Femur (tissue), 1 donor: ENCODE data around the gene PLXNA3.
A peak's percentile ranks its signal among the peaks of the same experiment; 100 is the strongest.

Experiments
- DNase-seq: peaks from one replicate; pipeline ENCODE4 v3.0.0-alpha.2; 2017

The PLXNA3 gene

DNA sequence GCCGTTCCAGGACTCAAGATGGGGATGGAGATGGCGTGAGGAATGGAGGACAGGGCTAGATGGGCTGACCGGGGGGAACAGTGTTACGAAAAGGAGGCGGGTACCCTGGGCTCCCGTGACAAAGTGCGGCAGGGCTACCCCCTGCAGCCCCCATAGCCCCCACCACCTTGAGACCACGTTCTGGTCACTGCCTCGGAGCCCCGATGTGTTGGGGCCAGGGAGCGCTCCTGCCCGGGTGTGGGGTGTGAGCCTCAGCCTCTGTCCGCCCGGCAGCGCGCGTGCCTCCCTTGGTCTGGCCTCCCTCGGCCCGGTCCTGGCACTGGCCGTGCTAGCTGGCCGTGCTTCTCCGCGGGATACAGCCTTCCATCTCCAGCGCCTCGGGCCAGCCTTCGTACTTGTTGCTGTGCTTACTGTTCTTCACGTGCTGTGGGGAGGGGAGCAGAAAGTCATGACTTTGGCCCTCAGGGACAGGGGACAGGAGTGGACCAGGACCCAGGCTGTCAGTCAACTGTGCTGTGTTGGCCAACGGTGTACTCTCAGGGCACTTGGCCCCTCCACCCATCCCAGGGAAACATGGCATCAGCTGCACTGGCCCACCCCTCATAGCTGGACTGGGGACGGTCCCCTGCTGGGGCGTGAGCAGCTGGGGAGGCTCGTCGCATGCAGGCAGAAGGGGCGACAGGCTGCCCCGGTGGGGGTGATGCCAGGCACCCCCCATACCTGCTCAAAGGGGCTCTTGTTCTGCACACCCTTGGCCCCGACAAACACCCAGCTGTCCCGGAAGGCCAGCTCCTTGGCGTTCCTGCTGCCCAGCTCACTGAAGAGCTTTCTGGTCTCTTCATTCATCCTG lies 48.6 kb downstream of the PLXNA3 start:
- DNase-seq, result no peak

DNA sequence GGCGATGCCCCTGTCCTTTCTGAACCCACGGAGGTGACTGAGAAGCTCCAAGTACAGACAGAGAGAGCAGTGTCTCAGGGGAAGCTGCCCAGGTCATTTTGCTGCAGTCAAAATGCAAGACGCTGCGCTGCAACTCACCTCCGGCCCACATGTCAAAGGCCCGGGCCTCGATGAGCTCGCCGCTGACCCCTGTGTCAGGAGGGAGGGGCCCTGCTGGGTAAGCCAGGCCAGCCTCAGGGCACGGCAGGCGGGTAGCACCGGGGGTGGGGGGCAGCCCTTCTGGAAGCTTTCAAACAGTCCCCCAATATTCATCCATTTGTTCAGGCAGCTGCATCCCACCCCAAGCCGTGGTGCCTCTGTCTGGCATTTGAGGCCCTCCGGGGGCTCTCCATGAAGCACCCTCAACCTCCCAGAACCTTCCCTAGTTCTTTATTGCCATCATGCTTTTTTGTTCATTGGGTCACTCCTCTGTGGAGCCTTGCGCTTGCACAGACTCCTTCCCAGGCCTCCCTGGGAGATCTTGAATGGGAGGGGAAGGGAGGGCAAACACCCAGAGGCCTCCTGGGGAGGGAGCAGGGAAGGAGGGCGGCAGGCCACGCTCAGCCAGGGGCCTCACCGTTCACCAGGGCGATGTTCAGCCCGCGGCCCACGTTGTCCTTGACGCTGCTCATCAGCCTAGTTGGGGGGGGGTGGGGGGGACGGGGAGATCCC lies 49.7 kb downstream of the PLXNA3 start:
- no peak for DNase-seq

DNA sequence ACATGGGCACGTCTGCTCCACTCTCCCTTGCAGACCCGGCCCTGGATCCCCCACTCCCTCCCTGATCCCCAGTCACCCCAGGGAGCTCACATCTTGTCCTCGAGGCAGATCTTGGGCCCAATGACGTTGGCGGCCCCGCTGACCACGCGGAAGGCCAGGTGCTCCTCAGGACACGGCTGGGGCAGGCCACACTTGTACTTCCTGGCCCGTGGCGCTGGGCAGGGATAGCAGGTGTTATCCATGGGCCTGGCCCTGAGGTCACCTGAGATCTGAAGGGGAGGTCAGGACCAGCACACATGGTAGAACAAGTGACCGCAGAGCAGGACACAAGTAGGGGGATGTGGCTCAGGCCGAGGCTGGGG lies 50.3 kb downstream of the PLXNA3 start:
- DNase-seq, result no peak

DNA sequence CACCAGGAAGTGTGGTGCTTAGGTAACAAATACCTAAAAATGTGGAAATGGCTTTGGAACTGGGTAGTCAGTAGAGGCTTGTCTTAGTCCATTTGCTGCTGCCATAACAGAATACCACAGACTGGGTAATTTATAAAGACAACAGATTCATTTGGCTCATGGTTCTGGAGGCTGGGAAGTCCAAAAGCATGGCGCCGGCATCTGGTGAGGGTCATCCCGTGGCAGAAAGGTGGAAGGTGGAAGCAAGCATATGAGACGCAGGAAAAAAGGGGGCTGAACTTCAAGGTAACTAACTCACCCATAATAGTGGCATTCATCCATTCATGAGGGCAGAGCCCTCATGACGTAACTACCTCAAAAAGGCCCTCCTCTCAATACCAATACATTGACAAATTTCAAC lies 51.4 kb downstream of the PLXNA3 start:
- DNase-seq, result no peak

DNA sequence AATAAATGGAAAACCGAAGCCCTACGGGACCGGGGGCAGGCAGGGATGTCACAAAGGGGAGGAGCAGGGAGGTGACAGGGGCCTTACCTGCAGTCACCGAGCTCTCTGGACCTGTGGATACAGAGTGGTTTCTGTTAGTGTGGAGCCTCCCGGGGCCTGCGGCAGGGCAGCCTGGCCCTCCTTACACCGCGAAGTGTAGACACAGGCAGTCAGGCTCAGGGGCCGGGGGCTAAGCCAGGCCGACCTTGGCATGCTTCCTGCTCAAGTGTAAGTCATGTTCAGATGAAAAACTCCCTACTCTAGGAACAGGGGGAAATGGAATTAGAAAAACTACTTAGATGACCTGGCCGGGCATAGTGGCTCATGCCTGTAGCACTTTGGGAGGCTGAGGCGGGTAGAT lies 53.7 kb downstream of the PLXNA3 start:
- DNase-seq, result no peak

DNA sequence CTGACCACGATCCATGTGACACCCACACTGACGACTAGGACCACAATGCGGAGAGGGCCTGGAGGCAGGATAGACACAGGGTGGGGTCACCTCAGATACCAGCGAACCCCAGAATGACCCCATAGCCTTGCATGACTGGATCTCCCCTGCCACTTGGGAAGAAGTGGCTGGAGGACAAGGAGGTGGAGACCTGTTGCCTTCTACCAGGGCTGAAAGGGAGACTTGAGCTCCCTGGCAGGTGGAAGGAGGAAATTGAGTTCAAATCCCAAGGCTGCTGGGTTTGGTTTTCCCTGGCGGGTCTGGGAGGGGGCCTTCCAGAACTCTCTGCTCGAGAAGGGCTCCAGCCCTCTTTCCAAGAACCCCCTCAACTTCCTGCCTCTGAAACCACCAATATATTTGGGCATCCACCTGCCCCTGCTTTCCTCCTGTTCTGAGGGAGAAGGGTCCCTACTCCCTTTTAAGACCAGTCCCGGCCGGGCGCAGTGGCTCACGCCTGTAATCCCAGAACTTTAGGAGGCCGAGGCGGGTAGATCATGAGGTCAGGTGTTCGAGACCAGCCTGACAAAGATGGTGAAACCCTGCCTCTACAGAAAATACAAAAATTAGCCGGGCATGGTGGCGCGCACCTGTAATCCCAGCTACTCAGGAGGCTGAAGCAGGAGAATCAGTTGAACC lies 54.9 kb downstream of the PLXNA3 start:
- no peak for DNase-seq

DNA sequence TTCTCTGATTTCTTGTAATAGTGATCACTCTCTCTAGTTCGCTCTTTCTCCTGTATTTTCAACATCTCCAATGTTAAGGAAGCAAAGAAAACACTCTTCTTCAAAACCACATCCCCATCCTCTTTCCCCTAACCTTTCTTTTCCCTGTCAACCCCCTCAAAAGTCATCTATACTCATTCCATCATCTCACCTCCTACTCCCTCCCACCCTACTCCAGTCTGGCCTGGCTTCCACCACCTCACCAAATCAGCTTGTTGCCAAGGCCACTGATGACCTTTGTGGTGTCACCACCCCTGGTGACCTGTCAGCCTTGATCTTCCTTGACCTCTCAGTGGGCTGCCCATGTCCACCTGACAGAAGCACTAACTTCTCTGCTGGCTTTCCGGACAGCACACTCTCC lies 55.6 kb downstream of the PLXNA3 start:
- no peak for DNase-seq

DNA sequence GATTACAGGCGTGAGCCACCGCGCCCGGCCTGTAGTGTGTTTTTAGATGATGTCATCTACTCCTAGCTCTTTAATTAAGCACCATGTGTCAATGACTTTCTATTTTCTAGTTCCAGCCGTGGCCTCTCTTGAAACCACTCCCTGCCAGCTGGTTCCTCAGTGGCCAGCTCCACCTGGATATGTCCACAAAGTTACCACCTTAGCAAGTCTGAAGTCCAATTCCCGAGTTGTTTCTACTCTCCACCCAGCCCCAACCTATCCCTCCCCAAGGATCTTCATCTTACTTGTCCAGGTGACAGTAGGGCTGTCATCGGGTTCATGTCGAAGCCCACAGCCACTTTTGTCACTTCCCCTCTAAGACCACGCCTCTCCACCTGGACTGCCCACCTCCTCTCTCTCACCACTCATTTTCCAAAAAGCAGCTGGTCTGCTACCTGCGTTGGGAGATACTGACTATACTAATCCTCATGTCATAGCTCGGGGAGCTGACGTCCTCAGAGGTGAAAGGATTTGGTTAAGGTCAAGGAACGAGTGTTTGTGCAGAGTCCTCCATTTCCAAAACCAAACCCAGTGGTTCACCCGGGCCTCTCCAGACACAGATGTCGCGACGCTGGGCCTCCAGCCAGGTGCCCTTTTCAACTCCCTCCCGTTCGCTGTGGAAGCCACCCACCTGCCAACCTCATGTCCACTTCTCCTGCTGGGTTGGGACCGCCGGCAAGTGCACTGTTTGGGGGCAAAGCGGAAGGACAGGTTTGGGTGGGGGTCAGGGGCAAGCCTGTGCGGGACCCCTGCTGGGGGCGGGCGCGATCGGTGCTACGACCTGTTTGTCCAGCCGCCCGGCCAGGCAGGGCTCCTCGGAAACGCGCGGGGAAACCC lies 57.2 kb downstream of the PLXNA3 start:
- DNase-seq, result peak; percentile 51

DNA sequence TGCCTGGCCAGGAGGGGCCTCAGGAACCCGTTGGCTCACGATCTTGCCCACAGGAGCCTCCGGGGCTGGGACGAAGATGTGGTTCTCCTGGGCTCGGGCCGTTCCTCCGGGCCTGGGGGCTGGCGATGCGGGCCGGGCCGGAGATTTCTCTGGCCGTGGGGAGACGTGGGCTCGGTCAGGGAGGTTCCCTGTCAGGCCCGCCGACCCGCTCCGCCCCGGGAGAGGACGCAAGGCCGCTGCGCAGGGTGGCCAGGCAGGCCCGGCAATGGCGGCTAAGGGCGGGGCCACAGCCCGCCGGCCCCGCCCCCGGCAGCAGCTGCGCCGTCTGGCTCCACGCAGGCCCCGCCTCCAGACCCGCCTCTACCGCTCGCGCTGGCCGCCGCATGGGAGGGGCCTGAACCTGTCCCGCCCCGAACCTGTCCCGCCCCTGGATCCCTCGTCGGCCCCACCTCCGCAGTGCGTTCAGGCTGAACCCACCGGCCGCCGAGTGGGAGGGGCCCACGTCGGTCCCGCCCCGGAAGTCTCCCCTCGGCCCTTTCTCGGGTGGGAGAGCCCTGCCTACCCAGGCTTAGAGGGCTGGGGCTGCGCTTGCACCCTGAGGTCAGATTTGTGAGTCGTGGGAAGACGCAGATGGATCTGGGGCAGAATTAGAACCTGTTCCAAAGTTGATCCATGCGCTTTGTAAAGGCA lies 58.0 kb downstream of the PLXNA3 start, which contains the start of gene FAM3A:
Gene FAM3A, minus strand, starts transcription at position 267 of the 690 bp plus-strand sequence. CDS start 460 bp downstream, outside the sequence.
- DNase-seq, result peak; percentile 97

DNA sequence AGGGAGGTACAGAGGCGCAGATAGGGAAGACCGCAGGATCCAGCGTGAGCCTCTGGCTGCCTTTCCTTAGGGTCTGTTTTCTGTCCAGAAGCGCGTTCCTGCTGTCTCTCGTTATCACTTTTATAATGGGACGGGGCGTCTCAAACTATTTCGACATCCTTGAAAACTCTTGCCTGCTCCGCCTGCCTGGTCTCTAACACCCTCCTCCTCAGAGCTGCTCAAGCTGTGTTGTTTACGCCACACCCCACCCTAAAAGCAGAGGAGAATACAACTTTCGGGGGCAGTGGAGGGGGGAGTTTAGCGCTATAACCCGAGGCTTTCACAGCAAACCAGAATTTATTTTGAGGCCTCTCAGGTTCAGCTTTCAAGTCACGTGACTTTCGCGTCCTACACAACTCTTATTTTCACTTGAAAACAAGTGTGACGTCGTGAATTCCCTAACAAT lies 58.6 kb downstream of the PLXNA3 start:
- peak; percentile 53 for DNase-seq

DNA sequence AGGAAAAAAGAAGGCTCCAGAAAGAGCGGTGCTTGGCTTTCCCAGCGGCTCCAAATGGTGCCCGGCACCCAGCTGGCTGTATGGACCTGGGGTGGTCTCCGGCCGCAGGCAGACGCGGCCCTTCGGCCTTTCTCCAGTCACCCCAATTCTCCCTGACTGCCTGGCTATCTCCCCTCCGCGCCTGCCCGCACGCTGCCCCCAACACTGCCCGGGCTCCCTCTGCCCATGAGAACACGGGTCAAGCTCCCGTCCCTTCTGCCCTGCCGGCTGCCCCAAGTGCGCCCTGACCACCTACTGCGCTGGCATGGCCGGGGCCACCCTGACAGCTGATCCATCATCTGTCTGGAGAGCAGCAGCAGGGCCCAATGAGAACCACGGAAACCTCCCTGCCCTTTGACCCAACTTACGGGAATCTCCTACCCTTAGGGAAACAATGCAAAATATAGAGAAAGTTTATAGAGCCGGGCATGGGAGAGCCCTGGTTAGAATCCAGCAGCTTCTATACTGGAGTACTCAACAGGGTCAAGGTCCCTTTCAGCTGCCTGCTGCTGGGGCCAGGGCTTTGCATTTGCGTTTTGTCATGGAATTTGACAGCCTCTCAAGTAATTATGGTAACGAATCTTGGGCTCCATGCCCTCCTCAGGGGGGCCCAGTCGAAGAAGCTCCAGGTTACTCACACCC lies 59.2 kb downstream of the PLXNA3 start:
- no peak for DNase-seq

DNA sequence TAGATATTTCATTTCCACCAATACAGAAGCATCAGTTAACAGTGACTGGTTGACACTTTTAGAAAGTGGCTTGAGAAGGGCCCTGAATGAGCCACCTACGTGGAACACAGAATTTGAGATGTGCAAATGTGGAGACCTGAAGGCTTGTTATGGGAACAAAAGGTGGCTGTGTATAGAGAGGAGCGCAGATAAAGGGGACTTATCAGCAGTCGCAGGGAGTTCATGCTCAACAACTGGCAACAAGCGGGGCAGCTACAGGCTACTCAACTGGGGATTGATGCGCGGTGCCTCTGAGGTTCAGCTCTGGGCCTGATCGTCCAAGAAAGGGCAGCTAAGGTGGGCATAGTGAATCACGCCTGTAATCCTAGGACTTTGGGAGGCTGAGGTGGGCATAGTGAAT lies 61.3 kb downstream of the PLXNA3 start:
- no peak for DNase-seq

DNA sequence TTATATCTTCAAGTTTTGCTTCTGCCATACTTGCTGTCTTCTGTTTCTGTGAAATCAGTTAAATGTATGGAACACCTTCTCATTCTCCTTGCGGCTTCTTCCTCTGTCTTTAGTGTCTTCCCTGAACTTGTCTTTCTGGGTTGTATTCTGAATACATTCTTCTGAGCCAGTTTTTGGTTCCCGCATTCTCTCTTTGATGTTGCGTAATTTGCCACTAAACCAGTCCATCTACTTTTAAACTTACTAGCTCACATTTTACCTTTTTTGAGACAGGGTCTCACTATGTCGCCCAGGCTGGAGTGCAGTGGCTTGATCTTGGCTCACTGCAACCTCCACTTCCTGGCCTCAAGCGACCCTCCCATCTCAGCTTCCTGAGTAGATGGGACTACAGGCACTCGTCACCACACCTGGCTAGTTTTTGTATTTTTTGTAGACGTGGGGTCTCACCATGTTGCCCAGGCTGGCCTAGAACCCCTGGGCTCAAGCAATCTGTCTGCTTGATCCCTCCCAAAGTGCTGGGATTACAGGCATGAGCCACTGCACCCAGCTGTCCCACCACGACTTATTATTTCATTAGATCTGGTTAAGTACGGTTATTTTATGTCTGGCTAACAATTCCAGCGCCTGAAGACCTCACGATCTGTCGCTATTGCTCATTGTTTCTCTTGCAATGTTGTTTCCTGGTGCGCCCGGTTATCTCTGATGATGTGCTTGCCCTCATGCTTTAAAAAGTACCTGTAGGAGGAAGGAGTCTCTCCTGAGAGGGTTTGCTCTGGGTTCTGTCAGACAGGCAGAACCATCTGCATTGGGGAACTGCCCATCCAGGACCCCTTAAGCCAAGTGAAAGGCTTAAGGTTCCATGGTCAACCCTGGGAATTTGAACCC lies 67.8 kb downstream of the PLXNA3 start:
- DNase-seq, result no peak

DNA sequence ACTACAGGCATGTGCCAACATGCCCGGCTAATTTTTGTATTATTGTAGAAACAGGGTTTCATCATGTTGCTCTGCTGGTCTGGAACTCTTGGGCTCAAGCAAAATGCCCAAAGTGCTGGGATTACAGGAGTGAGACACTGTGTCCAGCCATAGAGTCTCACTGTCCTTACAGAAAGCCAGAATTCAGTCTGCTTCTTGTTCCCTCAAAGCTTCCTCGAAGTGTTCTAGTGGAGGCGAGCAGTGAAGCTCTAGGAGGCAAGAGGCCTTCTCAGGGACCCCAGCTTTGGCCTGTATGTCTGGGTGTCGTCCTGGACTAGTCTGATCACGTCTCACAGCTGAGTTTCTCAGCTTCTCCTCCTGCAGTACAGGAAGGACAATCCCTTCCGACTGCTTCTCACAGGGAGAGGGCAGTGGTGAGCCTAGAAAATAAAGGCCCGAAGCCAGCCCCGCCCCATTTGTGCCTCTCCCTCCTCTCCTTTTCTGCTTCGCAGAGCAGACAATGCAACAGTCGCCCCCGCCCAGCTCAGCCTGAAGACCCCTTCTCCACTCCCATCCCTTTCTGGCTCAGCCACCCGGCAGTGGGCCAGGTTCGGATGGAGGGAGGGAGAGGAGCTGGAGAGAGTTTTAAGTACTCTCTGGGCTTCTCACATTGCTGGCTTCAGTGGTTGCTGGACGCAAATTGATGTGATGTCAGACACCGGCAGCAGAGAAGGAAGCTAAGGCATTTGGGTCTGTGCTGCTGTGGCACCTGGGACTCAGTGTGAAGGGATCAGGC lies 69.0 kb downstream of the PLXNA3 start:
- DNase-seq, result peak; percentile 94
